K562 (cell line): ENCODE measurements around the gene TP73. TPM values are rescaled to one million over a fixed set of nuclear protein-coding genes. Genes with fewer than 3 reads are reported as not detected.

Experiments used
- ARID4B ChIP-seq: sonication (generic); formaldehyde crosslinking; IDR thresholded peaks from 2 replicates; pipeline ENCODE4 v1.8.0; 2022; ENCODE audit warnings: mild to moderate bottlenecking, missing genetic modification reagents
- CREB1 ChIP-seq, 2 experiments: sonication (generic) in 1 of 2; formaldehyde crosslinking in 1 of 2; IDR thresholded peaks; 2 replicates each; pipeline versions ENCODE4 v1.6.1 to v1.8.0; 2012 to 2022; ENCODE audit warnings: inconsistent platforms in 1 of 2, mild to moderate bottlenecking in 1 of 2, missing genetic modification reagents in 1 of 2, moderate library complexity in 1 of 2
- CTCF ChIP-seq, 3 experiments: IDR thresholded peaks in 2 of 3; conservative IDR thresholded peaks in 1 of 3; 2 replicates each; pipeline ENCODE4 v1.5.1; 2011 to 2012; ENCODE audit warnings: low read length in 3 of 3, mild to moderate bottlenecking in 3 of 3, control low read depth in 2 of 3, improper control_type of control experiment in 1 of 3, inconsistent platforms in 1 of 3, low read depth in 1 of 3, mixed read lengths in 1 of 3, moderate library complexity in 1 of 3; ENCODE audit not compliant: insufficient read depth in 2 of 3
- GATA2 ChIP-seq: sonication (generic); formaldehyde crosslinking; IDR thresholded peaks from 2 replicates; pipeline ENCODE4 v1.4.0; 2020; ENCODE audit warnings: mild to moderate bottlenecking, missing genetic modification reagents
- GTF2F1 ChIP-seq: IDR thresholded peaks from 2 replicates; pipeline ENCODE4 v1.6.1; 2011; ENCODE audit warnings: low read depth, low read length, improper control_type of control experiment
- HNRNPL ChIP-seq: fragments of 200-400 bp; formaldehyde crosslinking; IDR thresholded peaks from 2 replicates; pipeline ENCODE4 v1.6.1; 2017; ENCODE audit warnings: low read depth, mild to moderate bottlenecking, low read length
- KLF1 ChIP-seq: fragments of 450-650 bp; IDR thresholded peaks from 2 replicates; pipeline ENCODE4 v1.6.1; 2016; ENCODE audit warnings: missing genetic modification characterization, missing compliant biosample characterization
- MXI1 ChIP-seq: IDR thresholded peaks from 2 replicates; pipeline ENCODE4 v1.6.1; 2011; ENCODE audit warnings: low read depth, mild to moderate bottlenecking, improper control_type of control experiment, low read length
- PRMT5 ChIP-seq: sonication (generic); formaldehyde crosslinking; IDR thresholded peaks from 2 replicates; pipeline ENCODE4 v1.5.0; 2020; ENCODE audit warnings: missing genetic modification reagents
- RAD21 ChIP-seq, 2 experiments: fragments of 250-450 bp in 1 of 2; fragments of 450-650 bp in 1 of 2; sonication (Bioruptor Pico) in 1 of 2; formaldehyde crosslinking in 1 of 2; IDR thresholded peaks in 1 of 2; conservative IDR thresholded peaks in 1 of 2; 2 replicates each; pipeline versions ENCODE4 v1.4.0 to v1.8.0; 2020 to 2022; ENCODE audit warnings: mild to moderate bottlenecking in 2 of 2, moderate library complexity in 1 of 2
- SETDB1 ChIP-seq: IDR thresholded peaks from one replicate; pipeline ENCODE4 v1.6.1; 2012; ENCODE audit warnings: low read length, control low read depth, inconsistent platforms
- SMC3 ChIP-seq: conservative IDR thresholded peaks from 2 replicates; pipeline ENCODE4 v1.6.1; 2011; ENCODE audit warnings: low read depth, low read length, improper control_type of control experiment; ENCODE audit not compliant: insufficient read depth
- STAT5B ChIP-seq: fragments of 250-450 bp; sonication (Bioruptor Pico); IDR thresholded peaks from 2 replicates; pipeline ENCODE4 v1.8.0; 2021; ENCODE audit warnings: mild to moderate bottlenecking, inconsistent platforms
- YY1 ChIP-seq, 3 experiments: IDR thresholded peaks; 2 replicates each; pipeline ENCODE4 v1.6.1; 2011; ENCODE audit warnings: low read length in 2 of 3, mild to moderate bottlenecking in 2 of 3, moderate library complexity in 2 of 3, borderline replicate concordance in 1 of 3, control low read depth in 1 of 3, low read depth in 1 of 3; ENCODE audit not compliant: insufficient read depth in 3 of 3, insufficient replicate concordance in 2 of 3, control insufficient read depth in 1 of 3, insufficient read length in 1 of 3; ENCODE audit errors: extremely low read depth in 1 of 3
- ZBTB1 ChIP-seq: sonication (generic); formaldehyde crosslinking; IDR thresholded peaks from 2 replicates; pipeline ENCODE4 v1.8.1; 2023; ENCODE audit warnings: missing genetic modification reagents, low read depth, mild to moderate bottlenecking, borderline replicate concordance
- ZNF263 ChIP-seq: sonication (generic); formaldehyde crosslinking; IDR thresholded peaks from 2 replicates; pipeline ENCODE4 v1.8.0; 2022; ENCODE audit warnings: mild to moderate bottlenecking, missing genetic modification reagents, borderline replicate concordance
- polyA plus RNA-seq, 8 experiments: library from polyadenylated mRNA; depleted of rRNA in 4 of 8; stranded (reverse) in 5 of 8; unstranded in 3 of 8; fragments of >200 nt; fragmentation: Nextera tagmentation in 2 of 8; fragmentation: Illumina TruSeq in 1 of 8; extraction: Ambion mirVana in 2 of 8; extraction: Trizol in 1 of 8; gene quantifications; 2 replicates each; pipeline versions ENCODE4 v1.2.1 to v1.2.3, GENCODE V29; 2011 to 2014; ENCODE audit warnings: inconsistent platforms in 1 of 8, missing spikeins in 1 of 8
- total RNA-seq, 7 experiments: library from RNA; depleted of rRNA in 6 of 7; stranded (reverse); fragments of >200 nt in 6 of 7; fragmentation: Illumina TruSeq in 2 of 7; extraction: Trizol in 2 of 7; gene quantifications; 2 replicates each; pipeline versions ENCODE4 v1.2.1 to v1.2.3, GENCODE V29; 2011 to 2021; ENCODE audit warnings: low replicate concordance in 1 of 7
- TF ChIP-seq, protein P1 (sequence below), 2 experiments: fragments of 450-650 bp in 1 of 2; sonication (generic) in 1 of 2; formaldehyde crosslinking in 1 of 2; IDR thresholded peaks in 1 of 2; conservative IDR thresholded peaks in 1 of 2; 2 replicates each; pipeline versions ENCODE4 v1.6.1 to v1.8.1; 2016 to 2023; ENCODE audit warnings: mild to moderate bottlenecking in 2 of 2, moderate library complexity in 2 of 2, inconsistent platforms in 1 of 2, missing genetic modification reagents in 1 of 2

TP73 gene
- total and polyA plus RNA-seq, 9 of the 15 experiments (the other 6 are each of a cell fraction or from before 2014, with no cell fraction given): 0.07 to 1.6 (median 0.40) TPM; not detected in 2

DNA sequence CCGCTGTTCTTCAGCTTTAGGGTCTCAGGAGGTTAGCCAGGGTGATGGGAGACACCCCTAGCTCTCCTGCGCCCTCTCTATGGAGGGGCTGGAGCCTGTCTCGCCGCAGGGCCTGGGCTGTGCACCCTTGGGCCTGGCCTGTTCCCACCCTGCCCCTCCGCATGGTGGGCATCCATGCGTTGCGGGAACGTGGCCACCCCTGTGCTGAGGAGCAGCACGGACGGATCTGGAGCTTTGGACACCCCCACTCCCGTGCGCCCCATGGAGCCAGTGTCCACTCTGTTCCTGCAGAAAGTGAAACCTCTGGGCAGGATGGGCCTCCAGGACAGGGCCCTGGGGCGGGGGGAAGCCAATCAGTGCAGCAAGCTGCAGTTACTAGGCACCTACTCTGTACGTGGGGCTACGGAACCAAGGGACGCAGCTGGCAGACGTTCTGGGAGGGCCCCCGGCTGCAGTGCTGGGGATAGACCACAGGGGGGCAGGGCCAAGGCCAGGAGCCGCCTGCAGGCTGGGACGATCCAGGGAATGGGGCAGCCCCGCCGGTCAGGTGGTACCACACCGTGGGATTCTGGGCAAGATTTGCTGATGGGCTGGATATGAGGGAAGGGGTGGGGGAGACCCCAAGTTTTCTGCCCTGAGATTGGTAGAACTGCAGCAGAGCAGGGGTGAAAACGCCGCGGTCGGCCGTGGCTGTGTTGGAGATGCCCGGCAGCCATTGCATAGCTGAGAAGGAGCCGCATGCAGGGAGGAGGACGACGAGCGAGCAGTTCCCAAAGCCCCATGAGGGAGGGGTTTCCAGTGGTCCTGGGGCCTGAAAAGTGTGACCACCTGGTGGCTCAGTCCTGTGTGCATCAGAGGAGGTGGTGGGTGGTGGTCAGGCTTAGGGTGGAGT lies 43.3 kb downstream of the TP73 start (continued):
- TF ChIP-seq CTCF (IDR thresholded peaks at IDR 0.05 in 2 of 3, conservative IDR thresholded peaks at IDR 0.05 in 1 of 3; ENCODE audit: insufficient read depth in 2 of 3, low read depth in 1 of 3, low read length in 3 of 3): peak; percentile 69 to 88 (median 80)
- TF ChIP-seq, protein P1, sequence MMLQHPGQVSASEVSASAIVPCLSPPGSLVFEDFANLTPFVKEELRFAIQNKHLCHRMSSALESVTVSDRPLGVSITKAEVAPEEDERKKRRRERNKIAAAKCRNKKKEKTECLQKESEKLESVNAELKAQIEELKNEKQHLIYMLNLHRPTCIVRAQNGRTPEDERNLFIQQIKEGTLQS (IDR thresholded peaks at IDR 0.05): no peak
- TF ChIP-seq, protein P1 (CRISPR knock-in tag; conservative IDR thresholded peaks at IDR 0.05): no peak
- peak in 1 of 3 experiments; percentile 8 for TF ChIP-seq YY1 (IDR thresholded peaks at IDR 0.05; ENCODE audit: borderline replicate concordance in 1 of 3, control insufficient read depth in 1 of 3, extremely low read depth in 1 of 3, insufficient read depth in 3 of 3, insufficient read length in 1 of 3, insufficient replicate concordance in 2 of 3, low read depth in 1 of 3, low read length in 2 of 3)
- no peak for TF ChIP-seq PRMT5 (CRISPR knock-in tag)
- TF ChIP-seq SMC3: peak; percentile 44
- TF ChIP-seq RAD21 (CRISPR knock-in tag; conservative IDR thresholded peaks at IDR 0.05 in 1 of 2, IDR thresholded peaks at IDR 0.05 in 1 of 2): peak in 1 of 2 experiments; percentile 69; a peak in 3 of 4 replicates
- TF ChIP-seq GTF2F1: no peak
- no peak for TF ChIP-seq GATA2 (CRISPR knock-in tag)
- TF ChIP-seq ARID4B (CRISPR knock-in tag): no peak
- no peak for TF ChIP-seq ZNF263
- TF ChIP-seq HNRNPL: no peak
- no peak for TF ChIP-seq KLF1 (tag)
- TF ChIP-seq SETDB1: no peak
- no peak for TF ChIP-seq MXI1
- no peak for TF ChIP-seq STAT5B
- no peak for TF ChIP-seq CREB1 (IDR thresholded peaks at IDR 0.05)
- TF ChIP-seq CREB1 (CRISPR knock-in tag; IDR thresholded peaks at IDR 0.05): no peak
- TF ChIP-seq ZBTB1 (CRISPR knock-in tag): no peak
